Ovary (tissue), 3 donors: ENCODE results near the gene ERVFRD-1.

Experiments
- EP300 ChIP-seq: sonication (generic); formaldehyde crosslinking; IDR thresholded peaks from one replicate; pipeline ENCODE4 v1.6.1; 2017; ENCODE audit warnings: antibody characterized with exemption
- TF ChIP-seq, protein P1 (sequence below), 3 donors: fragments of 450-650 bp in 2 of 3; fragments of 200-600 bp in 1 of 3; IDR thresholded peaks; one replicate each; pipeline versions ENCODE4 v1.5.1 to v1.8.0; 2016 to 2022; ENCODE audit warnings: antibody characterized with exemption in 3 of 3, mild to moderate bottlenecking in 1 of 3
- donor health status: DM: no; HTN: no; CAD: no.

DNA sequence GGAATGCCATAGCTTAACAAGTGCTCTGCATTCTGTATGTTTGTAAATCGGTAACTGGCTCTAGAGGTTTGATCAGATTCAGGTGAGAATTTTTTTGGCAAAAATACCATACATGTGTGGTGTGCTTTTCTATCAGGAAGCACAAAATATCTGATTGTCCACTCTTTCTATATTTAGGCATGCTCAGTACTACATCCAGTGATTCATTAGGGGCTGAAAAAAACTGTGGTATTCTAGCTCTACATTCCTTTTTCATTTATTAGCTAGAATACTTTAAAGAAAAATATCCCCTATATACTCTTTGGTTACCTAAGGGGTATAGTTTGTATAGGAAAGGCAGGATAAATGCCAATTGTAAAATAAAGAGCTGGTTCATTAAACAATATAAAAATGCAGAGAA lies 56.8 kb downstream of the ERVFRD-1 start:
- TF ChIP-seq, protein P1, sequence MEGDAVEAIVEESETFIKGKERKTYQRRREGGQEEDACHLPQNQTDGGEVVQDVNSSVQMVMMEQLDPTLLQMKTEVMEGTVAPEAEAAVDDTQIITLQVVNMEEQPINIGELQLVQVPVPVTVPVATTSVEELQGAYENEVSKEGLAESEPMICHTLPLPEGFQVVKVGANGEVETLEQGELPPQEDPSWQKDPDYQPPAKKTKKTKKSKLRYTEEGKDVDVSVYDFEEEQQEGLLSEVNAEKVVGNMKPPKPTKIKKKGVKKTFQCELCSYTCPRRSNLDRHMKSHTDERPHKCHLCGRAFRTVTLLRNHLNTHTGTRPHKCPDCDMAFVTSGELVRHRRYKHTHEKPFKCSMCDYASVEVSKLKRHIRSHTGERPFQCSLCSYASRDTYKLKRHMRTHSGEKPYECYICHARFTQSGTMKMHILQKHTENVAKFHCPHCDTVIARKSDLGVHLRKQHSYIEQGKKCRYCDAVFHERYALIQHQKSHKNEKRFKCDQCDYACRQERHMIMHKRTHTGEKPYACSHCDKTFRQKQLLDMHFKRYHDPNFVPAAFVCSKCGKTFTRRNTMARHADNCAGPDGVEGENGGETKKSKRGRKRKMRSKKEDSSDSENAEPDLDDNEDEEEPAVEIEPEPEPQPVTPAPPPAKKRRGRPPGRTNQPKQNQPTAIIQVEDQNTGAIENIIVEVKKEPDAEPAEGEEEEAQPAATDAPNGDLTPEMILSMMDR (IDR thresholded peaks at IDR 0.05) = no peak
- TF ChIP-seq EP300 = no peak
